PC-3 (cell line): Measurements from ENCODE around the gene CTNNA3.

ENCODE experiments used
- CTCF ChIP-seq: fragments of 300-600 bp; sonication (generic); conservative IDR thresholded peaks from 2 replicates; pipeline ENCODE4 v1.5.1; 2017; ENCODE audit warnings: antibody characterized with exemption, low read depth, mild to moderate bottlenecking, low read length
- EZH2 ChIP-seq: fragments of 300-600 bp; sonication (generic); IDR thresholded peaks from one replicate; pipeline ENCODE4 v1.6.1; 2017; ENCODE audit warnings: antibody characterized with exemption, mild to moderate bottlenecking, low read length; ENCODE audit not compliant: unreplicated experiment
- EZH2phosphoT487 ChIP-seq: fragments of 300-600 bp; sonication (generic); IDR thresholded peaks from 2 replicates; pipeline ENCODE4 v1.6.1; 2018; ENCODE audit warnings: mild to moderate bottlenecking, antibody characterized with exemption, low read length, borderline replicate concordance

- TF ChIP-seq CTCF (no peak), EZH2 (no peak), EZH2phosphoT487 (no peak)
These were observed 257.2 kb downstream of the CTNNA3 start for GRCh38 chr10:67438605-67439304.
